ENCODE measurements around the gene TREML1. TPM values are rescaled to one million over a fixed set of nuclear protein-coding genes. Genes with fewer than 3 reads are reported as not detected.
A peak's percentile ranks its signal among the peaks of the same experiment; 100 is the strongest.

The TREML1 gene
- total RNA-seq, 1 donor from 2014 or later, result not detected

- no peak for TF ChIP-seq CTCF (IDR thresholded peaks at IDR 0.05; ENCODE audit: insufficient read depth, low read length, severe bottlenecking)
- DNase-seq (ENCODE audit: low read depth) (no peak), FAIRE-seq (no peak)
- H3K4me3 ChIP-seq (ENCODE audit: low read depth, low read length), result no peak overlapping the region
- no peaks in the 10 kb centered on the region for H3K27me3 ChIP-seq (ENCODE audit: control insufficient read depth, insufficient read depth, low read length)
- H3K36me3 ChIP-seq (ENCODE audit: control insufficient read depth, insufficient read depth, low read length), result peaks cover 5% of the 10 kb centered on the region
Observed at GRCh38 chr6:41135062-41135832, 18.9 kb downstream of the TREML1 start.

GRCh38 chr6:41132254-41132653 is 21.9 kb downstream of the TREML1 start:
- TF ChIP-seq CTCF (IDR thresholded peaks at IDR 0.05; ENCODE audit: insufficient read depth, low read length, severe bottlenecking), result no peak
- FAIRE-seq (no peak), DNase-seq (ENCODE audit: low read depth) (no peak)
- Histone ChIP-seq H3K36me3 (ENCODE audit: control insufficient read depth, insufficient read depth, low read length) (peaks cover 5% of the 10 kb centered on the region), H3K27me3 (ENCODE audit: control insufficient read depth, insufficient read depth, low read length) (no peaks in the 10 kb centered on the region), H3K4me3 (ENCODE audit: low read depth, low read length) (no peak overlapping the region)

- TF ChIP-seq CTCF (IDR thresholded peaks at IDR 0.05; ENCODE audit: insufficient read depth, low read length, severe bottlenecking), result no peak
- DNase-seq (ENCODE audit: low read depth) (no peak), FAIRE-seq (no peak)
- H3K27me3 ChIP-seq (ENCODE audit: control insufficient read depth, insufficient read depth, low read length), result no peaks in the 10 kb centered on the region
- H3K4me3 ChIP-seq (ENCODE audit: low read depth, low read length), result no peak overlapping the region
- H3K36me3 ChIP-seq (ENCODE audit: control insufficient read depth, insufficient read depth, low read length), result peaks cover 4% of the 10 kb centered on the region
Observed at GRCh38 chr6:41125282-41125681, 28.9 kb downstream of the TREML1 start.

GRCh38 chr6:41122918-41123317 is 31.2 kb downstream of the TREML1 start:
- DNase-seq (ENCODE audit: low read depth) (no peak), FAIRE-seq (peak; percentile 75)
- no peak for TF ChIP-seq CTCF (IDR thresholded peaks at IDR 0.05; ENCODE audit: insufficient read depth, low read length, severe bottlenecking)
- Histone ChIP-seq H3K36me3 (ENCODE audit: control insufficient read depth, insufficient read depth, low read length) (peaks cover 4% of the 10 kb centered on the region), H3K4me3 (ENCODE audit: low read depth, low read length) (no peak overlapping the region), H3K27me3 (ENCODE audit: control insufficient read depth, insufficient read depth, low read length) (no peaks in the 10 kb centered on the region)

GRCh38 chr6:41122373-41122772 is 31.8 kb downstream of the TREML1 start:
- TF ChIP-seq CTCF (IDR thresholded peaks at IDR 0.05; ENCODE audit: insufficient read depth, low read length, severe bottlenecking), result no peak
- Histone ChIP-seq H3K27me3 (ENCODE audit: control insufficient read depth, insufficient read depth, low read length) (no peaks in the 10 kb centered on the region), H3K36me3 (ENCODE audit: control insufficient read depth, insufficient read depth, low read length) (peaks cover 4% of the 10 kb centered on the region), H3K4me3 (ENCODE audit: low read depth, low read length) (no peak overlapping the region)
- DNase-seq (ENCODE audit: low read depth) (peak; percentile 40), FAIRE-seq (no peak)

- no peak for FAIRE-seq
- peaks cover 4% of the 10 kb centered on the region for H3K36me3 ChIP-seq (ENCODE audit: control insufficient read depth, insufficient read depth, low read length)
Observed at GRCh38 chr6:41120058-41120457, 34.1 kb downstream of the TREML1 start.

More at GRCh38 chr6:41120058-41120457, 34.1 kb downstream of the TREML1 start:
- no peak for TF ChIP-seq CTCF (IDR thresholded peaks at IDR 0.05; ENCODE audit: insufficient read depth, low read length, severe bottlenecking)
- peak; percentile 87 for DNase-seq (ENCODE audit: low read depth)
- no peaks in the 10 kb centered on the region for H3K27me3 ChIP-seq (ENCODE audit: control insufficient read depth, insufficient read depth, low read length)
- no peak overlapping the region for H3K4me3 ChIP-seq (ENCODE audit: low read depth, low read length)

All from bronchial epithelial cell (primary cell).